HG03432 (cell line): ENCODE measurements around the gene RFK.
"Not testable (repeated sequence)": the region's sequence is repeated elsewhere in the genome, so short reads cannot be mapped to it uniquely, and the experiment has no call there.

Source experiments
- ATAC-seq: cut with Tn5 transposase; IDR thresholded peaks from one replicate; pipeline ENCODE4 v1.9.1; 2021; ENCODE audit warnings: mild to moderate bottlenecking, moderate library complexity; ENCODE audit not compliant: unreplicated experiment

The RFK gene

DNA sequence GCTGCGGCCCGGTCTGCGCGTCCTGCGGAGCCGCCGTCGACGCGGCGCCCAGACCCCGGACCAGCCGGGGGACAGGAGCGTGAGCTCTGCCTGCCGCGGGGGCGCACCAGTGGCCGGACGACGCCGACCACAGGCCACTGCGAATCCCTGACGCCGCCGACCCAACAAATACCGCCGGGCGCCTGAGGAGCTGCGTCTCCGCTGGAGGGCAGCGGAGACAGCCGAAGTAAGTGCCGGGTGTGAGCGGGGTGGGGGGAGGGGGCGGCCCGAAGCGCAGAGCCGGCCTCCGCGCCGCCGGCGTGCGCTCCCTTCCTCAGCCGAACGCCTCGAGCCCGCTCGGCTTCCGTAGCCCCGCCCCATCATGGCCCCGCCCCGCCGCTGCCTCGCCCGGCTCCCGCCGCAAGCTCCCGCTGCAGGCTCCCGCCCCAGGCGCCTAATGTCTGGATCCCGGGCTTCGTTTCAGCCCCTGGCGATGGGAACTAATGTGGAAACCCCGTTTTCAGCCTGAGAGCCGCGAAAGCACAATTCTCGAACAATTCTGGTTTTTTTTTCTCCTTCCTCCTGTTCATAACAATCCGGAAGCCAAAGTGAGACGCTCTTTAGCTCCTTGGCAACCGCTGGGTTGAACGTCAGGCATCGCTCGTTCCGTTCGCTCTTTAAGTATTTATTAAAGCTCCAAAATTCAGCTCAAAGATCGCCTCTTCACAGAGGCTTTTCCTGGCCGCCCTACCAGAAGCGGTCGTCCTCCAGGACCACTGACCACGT is at the start of gene RFK:
RFK (minus strand) TSS at position 232 of the 765 bp plus-strand sequence. CDS start 255 bp downstream, outside the sequence.
- ATAC-seq, result peak; percentile 81

DNA sequence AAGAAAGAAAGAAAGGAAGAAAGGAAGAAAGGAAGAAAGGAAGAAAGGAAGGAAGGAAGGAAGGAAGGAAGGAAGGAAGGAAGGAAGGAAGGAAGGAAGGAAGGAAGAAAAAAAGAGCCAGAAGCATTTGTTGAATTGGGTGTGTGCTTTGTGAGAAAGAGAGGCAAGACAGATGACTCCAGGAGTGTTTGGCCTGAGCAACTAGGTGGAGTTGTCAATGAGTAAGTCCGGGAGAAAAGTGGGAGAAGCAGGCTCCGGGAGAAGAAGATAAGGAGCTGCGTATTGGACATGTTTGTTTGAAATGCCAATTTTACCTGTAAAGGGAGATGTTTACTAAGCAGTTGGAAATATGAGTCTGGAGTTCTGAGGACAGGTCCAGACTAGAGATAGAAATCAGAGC is 49.7 kb upstream of the RFK start:
- no peak for ATAC-seq

DNA sequence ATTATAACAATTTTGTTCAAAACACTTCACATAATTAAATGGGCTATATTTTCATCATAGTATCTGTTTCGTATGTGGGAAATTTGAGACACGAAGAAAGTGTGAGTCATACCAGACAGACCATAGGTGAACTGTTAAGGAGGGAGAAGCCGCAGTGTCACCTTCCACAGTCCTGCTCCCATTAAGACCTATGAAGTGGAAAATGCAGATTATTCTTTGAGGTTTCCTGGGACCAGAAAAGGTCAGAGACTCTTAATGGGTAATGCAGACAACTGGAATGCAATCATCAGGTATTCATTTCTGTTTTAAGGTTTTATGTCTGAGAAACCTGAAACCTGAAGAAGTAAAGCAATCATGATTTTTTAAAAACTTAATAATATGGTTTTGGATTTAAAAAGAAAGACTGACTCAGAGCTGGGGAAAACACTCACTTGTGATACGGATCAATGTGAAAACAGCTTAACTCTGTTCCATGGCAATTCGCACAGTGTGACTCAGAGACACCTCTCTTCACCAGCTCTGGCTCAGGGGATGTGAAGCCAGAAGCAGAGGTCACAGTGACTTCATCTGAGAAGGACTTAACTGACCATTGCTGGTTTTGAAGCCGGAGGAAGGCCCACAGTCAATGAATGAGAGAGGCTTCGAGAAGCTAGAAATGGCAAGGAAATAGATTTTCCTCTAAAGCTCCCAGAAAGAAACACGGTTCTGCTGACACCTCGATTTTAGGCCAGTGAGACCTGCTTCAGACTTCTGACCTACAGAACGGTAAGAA is 47.5 kb upstream of the RFK start:
- peak; percentile 70 for ATAC-seq

DNA sequence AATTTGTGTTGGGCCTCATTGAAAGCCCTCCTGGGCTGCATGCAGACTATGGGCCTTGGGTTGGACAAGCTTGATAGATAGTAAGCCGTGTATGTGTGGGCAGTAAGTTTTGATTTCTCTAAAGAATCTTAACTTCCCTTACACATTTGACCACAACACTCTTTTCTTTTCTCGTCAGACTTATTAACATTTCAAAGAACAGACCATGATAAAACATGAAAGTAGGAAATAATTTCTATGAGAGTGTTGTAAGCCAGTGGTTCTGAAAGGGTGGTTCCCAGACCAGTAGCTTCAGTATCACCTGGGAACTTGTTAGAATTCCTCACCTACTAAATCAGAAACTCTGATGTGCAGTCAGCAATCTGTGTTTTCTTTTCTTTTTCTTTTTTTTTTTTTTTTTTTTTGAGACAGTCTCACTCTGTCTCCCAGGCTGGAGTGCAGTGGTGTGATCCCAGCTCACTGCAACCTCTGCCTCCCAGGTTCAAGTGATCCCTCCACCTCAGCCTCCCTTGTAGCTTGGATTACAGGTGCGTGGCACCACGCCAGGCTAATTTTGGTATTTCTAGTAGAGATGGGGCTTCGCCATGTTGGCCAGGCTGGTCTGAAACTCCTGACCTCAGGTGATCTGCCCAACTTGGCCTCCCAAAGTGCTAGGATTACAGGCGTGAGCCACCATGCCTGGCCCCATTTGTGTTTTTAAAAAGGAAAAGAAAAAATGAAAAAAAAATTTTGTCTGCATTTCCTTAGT is 44.8 kb upstream of the RFK start:
- peak; percentile 75 for ATAC-seq

DNA sequence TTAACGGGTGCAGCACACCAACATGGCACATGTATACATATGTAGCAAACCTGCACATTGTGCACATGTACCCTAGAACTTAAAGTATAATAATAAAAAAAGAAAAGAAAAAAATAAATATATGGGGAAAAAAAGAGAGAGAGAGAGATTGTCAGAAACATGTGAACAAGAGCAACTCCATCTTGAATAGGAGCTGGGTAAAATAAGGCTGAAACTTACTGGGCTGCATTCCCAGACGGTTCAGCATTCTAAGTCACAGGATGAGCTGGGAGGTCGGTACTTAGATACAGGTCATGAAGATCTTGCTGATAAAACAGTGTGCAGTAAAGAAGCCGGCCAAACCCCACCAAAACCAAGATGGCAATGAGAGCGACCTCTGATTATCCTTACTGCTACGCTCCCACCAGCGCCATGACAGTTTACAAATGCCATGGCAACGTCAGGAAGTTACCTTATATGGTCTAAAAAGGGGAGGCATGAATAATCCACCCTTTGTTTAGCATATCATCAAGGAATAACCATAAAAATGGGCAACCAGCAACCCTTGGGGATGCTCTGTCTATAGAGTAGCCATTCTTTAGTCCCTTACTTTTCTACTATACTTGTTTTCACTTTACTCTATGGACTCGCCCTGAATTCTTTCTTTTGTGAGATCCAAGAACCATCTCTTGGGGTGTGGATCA is 42.9 kb upstream of the RFK start:
- ATAC-seq, result not testable (repeated sequence)

DNA sequence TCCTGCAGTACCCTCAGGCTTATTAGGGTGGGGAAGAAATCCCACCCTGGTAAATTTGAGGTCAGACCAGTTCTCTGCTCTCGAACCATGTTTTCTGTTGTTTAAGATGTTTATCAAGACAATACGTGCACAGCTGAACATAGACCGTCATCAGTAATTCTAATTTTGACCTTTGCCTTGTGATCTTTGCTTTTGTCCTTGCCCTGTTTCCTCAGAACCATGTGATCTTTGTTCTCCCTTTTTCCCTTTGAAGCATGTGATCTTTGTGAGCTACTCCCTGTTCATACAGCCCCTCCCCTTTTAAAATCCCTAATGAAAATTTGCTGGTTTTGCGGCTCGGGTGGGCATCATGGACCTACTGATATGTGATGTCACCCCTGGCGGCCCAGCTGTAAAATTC is 40.7 kb upstream of the RFK start:
- ATAC-seq, result not testable (repeated sequence)

DNA sequence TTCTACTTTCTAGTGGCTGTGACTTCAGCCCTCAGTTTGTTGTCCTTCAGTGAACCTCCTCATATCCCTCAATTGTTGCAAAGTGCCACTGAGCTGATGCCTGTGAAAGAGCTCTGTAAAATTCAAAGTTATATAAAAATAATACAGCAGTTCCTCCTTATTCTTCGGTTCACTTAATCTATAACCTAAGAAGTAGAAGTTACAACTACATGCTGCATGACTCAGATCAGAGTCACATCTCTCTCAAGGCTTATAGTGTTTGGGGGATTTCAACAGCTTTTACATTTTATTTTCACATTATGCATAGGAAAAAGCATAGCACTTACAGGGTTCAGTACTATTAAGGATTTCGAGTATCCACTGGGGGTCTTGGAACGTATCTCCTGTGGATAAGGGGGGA is 39.6 kb upstream of the RFK start:
- ATAC-seq, result no peak

DNA sequence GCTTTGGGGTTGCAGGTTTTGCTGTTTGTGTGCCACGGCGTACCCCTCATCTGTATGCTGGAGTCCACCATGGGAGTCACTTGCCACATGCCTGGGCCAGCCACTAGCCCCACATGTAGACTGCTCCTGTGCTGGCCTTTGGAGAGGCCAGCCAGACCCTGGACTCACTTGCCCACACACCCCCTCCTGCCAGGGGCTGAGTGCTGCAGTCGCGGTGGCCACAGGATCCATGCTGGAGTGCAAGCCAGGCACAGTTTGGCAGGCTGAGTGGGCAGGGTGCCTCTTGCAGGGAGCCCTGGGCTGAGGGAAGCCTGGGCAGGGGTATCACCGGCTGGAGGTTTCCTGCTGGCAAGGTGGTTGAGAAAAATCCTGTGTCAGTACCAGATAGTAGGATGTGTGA is 39.2 kb upstream of the RFK start:
- no peak for ATAC-seq

DNA sequence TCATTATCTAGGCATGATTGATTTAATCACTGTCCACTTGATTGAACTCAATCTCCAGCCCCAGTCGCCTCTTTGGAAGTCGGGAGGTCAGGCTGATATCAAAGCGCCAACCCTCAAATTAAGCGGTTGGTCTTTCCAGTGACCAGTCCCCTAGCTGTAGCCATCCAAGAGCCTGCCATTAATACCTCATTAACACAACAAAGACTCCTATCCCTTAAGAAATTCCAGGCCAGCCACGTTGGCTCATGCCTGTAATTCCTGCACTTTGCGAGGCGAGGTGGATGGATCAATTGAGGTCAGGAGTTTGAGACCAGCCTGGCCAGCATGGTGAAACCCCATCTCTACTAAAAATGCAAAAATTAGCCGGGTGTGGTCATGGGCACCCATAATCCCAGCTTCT is 37.4 kb upstream of the RFK start:
- ATAC-seq, result no peak

DNA sequence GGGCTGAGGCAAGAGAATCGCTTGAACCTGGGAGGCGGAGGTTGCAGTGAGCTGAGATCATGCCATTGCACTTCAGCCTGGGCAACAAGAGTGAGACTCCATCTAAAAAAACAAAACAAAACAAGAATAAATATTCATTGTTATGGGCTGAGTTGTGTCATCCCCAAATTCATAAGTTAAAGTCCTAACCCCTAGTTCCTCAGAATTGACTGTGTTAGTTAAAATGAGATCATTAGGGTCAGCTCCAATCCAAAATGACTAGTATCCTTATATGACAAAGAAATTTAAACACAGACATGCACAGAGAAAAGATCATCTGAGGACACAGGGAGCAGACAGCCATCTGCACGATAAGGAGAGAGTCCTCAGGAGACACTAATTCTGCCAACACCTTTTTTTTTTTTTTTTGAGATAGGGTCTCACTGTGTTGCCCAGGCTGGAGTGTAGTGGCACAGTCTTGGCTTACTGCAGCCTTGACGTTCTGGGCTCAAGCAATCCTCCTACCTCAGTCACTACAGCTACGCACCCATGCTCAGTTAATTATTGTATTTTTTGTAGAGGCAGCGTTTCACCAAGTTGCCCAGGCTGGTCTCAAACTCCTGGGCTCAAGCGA is 32.7 kb upstream of the RFK start:
- no peak for ATAC-seq

DNA sequence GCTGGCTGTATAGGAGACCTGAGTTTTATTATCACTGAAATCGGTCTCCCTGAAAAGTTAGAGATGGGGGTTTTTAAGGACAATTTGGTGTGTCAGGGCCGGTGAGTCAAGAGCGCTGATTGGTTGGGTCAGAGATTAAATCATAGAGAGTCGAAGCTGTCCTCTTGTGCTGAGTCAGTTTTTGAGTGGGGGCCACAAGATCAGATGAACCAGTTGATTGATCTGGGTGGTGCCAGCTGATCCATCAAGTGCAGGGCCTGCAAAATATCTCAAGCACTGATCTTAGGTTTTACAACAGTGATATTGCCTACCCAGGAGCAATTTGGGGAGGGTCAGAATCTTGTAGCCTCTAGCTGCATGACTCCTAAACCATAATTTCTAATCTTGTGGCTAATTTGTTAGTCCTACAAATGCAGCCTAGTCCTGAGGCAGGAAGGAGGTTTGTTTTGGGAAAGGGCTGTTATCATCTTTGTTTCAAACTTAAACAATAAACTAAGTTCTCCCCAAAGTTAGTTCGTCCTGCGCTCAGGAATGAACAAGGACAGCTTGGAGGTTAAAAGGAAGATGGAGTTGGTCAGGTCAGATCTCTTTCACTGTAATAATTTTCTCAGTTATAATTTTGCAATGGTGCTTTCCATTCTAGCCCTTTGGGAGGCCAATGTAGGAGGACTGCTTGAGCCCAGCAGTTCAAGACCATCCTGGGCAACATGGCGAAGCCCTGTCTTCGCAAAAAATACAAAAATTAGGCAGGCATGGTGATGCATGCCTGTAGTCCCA is 31.6 kb upstream of the RFK start:
- no peak for ATAC-seq

DNA sequence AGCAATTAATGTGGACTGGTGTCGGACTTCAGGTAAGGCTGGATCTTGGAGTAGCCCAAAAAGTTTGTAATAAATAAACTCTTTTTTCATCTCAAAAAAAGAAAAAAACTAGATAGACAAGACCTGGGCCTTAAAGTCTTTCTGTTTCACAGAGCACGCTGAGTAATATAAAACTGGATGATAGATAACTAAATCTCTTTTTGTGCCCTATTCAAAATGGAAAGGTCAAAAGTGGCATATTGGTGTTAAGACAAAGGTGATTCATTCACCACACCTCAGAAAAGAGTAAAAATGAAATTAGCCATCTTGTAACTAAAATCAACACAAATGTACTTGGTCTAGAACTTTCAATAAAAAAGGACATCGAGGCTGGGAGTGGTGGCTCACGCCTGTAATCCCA is 30.3 kb upstream of the RFK start:
- ATAC-seq, result no peak

DNA sequence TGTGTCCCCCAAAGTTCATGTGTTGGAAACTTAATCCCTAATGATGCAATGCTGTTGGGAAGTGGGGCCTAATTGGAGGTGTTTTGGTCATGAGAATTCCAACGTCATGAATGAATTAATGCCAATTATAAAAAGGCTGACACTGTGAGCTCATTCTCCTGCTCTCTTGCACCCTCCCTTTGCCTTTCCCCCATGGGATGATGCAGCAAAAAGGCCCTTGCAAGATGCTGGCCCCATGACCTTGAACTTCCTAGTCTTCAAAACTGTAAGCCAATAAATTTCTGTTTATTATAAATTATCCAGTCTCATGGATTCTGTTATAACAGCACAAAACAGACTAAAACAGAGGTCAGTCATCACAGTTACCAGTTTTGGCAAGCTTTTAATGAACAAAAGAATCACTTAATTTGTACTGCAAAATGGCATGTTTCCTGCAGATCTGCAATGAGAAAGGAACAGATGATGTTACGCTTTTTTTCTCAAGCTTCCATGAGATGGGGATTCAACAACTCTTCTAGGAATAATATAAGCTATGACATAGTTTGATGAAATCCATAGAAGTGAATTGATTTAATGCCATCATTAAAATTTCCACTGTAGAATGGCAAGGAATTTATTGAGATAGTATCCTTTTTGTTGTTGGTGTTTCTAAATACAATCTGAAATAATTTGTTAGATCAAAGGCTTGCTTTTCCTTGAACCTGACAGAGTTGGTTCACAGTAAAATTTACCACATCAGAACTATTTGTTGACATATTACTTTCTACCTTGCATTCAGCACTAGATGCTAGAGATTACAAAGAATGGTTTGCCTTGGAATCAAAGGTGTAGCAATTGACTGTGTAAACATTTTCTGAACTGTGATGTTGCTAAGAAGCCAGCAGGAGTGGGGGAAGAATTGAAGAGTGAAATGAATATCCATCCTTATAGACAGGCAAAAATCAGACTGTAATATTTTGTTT is 29.3 kb upstream of the RFK start:
- ATAC-seq, result no peak

DNA sequence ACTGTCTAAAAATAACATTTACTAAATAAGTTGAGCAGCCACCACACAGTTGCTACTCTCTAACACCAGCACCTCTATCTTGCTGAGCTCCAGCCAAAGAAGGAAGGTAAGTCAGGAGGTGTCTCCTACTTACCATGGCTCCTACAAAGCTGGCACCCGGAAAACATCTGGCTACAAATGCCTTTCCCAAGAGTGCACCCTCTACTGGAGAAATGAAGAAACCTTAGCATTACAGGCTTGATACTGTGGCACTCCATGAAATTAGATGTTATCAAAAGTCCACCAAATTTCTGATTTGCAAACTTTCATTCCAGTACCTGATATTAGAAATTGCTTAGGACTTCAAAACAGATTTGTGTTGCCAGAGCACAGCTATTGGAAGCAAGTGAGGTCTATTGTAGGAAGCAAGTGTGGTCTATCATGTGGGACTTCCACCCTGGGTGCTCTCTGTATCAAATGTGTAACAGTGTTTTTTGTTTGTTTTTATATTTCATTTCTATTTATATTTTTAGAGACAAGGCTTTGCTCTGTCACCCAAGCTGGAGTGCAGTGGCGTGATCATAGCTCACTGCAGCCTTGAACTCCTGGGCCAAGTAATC is 25.7 kb upstream of the RFK start:
- ATAC-seq, result no peak

DNA sequence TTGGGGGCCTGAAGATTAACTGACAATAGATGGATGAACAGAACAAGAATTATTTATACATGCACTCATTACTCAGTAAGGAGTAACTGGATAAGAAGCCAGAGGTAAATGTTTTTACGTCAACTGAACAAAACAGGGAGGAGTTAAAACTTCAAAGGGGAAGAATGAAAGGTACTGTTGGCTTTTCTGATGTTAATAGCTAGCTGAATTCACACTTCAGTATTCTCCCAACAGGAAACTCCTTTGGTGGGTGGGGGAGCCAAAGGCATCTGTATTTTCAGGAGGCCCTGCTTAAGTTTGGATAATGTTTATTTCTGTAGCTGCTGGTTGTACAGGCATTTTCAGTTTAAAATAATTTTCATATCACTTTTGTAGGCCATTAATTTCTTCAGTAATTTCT is 23.2 kb upstream of the RFK start:
- ATAC-seq, result no peak

DNA sequence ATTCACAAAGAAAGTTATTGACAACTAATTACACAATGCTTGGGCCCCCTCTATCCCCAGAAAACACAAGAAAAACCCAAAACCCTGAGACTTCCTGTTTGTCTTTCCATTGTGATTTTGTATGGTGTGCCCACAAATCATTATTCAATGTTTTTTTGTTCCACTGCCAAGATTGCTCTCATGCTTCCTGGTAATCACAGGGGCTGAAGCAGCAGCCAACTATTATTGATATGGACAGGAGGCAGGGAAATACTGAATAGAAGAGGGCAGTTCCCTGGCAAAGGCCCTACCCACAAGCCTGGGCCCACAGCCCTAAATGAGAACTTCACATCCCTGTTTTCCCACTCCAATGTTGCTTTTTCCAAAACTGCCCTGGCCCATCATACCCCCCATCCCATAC is 21.5 kb upstream of the RFK start:
- ATAC-seq, result no peak

DNA sequence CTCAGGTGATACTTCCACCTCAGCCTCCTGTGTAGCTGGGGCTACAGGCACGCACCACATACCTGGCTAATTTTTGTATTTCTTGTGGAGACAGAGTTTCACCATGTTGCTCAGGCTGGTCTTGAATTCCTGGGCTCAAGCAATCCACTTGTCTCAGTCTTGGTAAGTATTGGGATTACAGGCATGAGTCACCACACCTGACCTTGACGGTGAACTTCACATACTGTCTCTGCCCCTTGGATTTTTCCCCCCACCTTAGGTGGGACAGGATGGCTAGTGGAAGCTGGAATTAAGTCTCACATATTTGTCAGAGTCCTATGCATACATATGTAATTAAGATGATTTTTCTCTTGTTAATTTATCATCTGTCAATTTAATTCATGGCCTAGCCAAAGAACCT is 20.9 kb upstream of the RFK start:
- no peak for ATAC-seq

DNA sequence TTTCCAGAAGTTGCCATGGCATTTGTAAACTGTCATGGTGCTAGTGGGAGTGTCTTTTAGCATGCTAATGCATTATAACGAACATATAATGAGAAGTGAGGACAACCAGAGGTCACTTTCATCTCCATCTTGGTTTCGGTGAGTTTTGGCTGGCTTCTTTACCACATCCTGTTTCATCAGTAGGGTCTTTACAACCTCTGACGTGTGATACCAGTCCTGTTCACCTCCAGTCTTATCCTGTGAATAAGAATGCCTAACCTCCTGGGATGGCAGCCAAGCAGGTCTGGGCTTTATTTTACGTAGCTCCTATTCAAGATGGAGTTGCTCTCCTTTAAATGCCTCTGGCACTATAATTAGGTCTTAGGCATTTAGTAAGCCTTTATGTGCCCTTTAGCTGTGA is 20.4 kb upstream of the RFK start:
- peak; percentile 88 for ATAC-seq
